ENCODE results near the gene DRICH1.
"Not testable (repeated sequence)": the region's sequence is repeated elsewhere in the genome, so short reads cannot be mapped to it uniquely, and the experiment has no call there.

The DRICH1 gene

GRCh38 chr22:23632178-23632577, at the start of gene DRICH1:
TSS of gene DRICH1 (minus strand) at chr22:23632321. CDS start at chr22:23632023, 298 bp downstream.
- DNase-seq = no peak

- DNase-seq = no peak
Observed at GRCh38 chr22:23681026-23681809, 49.1 kb upstream of the DRICH1 start.

- DNase-seq = no peak
Observed at GRCh38 chr22:23678133-23678532, 46.0 kb upstream of the DRICH1 start.

- DNase-seq = no peak
Observed at GRCh38 chr22:23677701-23677995, 45.5 kb upstream of the DRICH1 start.

GRCh38 chr22:23676841-23677700, 45.0 kb upstream of the DRICH1 start:
- DNase-seq = not testable (repeated sequence)

GRCh38 chr22:23675502-23676415, 43.6 kb upstream of the DRICH1 start:
- no peak for DNase-seq

- not testable (repeated sequence) for DNase-seq
Observed at GRCh38 chr22:23674886-23675501, 42.9 kb upstream of the DRICH1 start.

- no peak for DNase-seq
Observed at GRCh38 chr22:23673826-23674690, 41.9 kb upstream of the DRICH1 start.

- no peak for DNase-seq
Observed at GRCh38 chr22:23673050-23673620, 41.0 kb upstream of the DRICH1 start.

- DNase-seq = not testable (repeated sequence)
Observed at GRCh38 chr22:23672307-23673049, 40.4 kb upstream of the DRICH1 start.

- not testable (repeated sequence) for DNase-seq
Observed at GRCh38 chr22:23671387-23671786, 39.3 kb upstream of the DRICH1 start.

- DNase-seq = no peak
Observed at GRCh38 chr22:23670378-23671295, 38.5 kb upstream of the DRICH1 start.

- not testable (repeated sequence) for DNase-seq
Observed at GRCh38 chr22:23660381-23660780, 28.3 kb upstream of the DRICH1 start.

GRCh38 chr22:23657727-23658126, 25.6 kb upstream of the DRICH1 start:
- no peak for DNase-seq

- no peak for DNase-seq
Observed at GRCh38 chr22:23655891-23656475, 23.9 kb upstream of the DRICH1 start.

GRCh38 chr22:23652711-23653110, 20.6 kb upstream of the DRICH1 start:
- DNase-seq = no peak

GRCh38 chr22:23652286-23652685, 20.2 kb upstream of the DRICH1 start:
- DNase-seq = no peak

GRCh38 chr22:23651676-23652075, 19.6 kb upstream of the DRICH1 start:
- DNase-seq = no peak

GRCh38 chr22:23649071-23649501, 17.0 kb upstream of the DRICH1 start:
- DNase-seq = no peak

All from fibroblast of skin of right biceps (primary cell).